ENCODE data around the gene TUG1.

DNA sequence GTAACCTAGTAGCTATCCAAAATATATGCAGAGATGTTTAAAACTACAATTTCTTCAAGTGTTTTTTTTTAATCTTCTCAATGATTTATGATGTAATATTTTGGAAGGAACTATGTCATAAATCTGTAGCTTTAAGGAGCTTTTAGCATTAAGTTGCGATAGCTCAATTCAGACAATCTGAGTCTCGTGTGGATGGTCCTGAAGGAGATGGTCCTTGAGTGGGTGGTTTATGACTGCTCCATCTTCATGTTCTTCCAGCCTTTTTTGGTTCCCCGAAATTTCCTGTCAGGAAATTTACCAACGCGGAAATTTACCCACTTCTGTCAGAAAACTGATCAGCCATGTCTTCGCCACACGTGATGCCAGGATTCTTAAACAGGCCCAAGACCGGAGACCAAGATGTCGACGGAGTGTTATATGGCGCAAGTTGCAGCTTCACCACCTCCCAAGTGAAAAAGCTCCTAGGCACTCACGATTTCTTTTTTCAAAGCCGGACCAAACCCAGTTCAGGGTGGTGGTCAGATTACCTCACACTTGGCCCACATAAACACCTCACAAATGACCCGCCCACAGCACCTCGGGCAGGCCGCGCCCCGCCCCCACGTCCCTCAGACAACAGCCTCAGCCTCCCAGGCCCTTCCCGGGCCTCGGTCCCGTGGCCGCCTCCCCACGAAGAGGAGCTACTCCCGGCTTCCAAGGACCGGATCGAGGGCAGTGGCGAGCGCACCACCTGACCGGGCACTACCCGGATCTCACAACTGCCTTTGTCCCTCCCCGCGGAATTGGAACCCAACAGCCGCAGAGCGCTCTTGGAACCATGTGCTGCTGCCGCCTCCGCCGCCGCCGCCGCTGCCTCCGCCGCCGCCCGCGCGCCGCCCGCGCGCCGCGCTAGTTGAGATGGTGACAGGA, 796 bp upstream of the TUG1 start, which contains the start of gene MORC2:
- TF ChIP-seq POLR2A (IDR thresholded peaks at IDR 0.05; ENCODE audit: low read depth, low read length), result no peak
- no peak for TF ChIP-seq POLR2AphosphoS5 (IDR thresholded peaks at IDR 0.05; ENCODE audit: low read depth, low read length)
- TF ChIP-seq TAF1 (IDR thresholded peaks at IDR 0.05; ENCODE audit: low read depth, low read length), result no peak

Measured in GM12891 (cell line).